M059J (cell line): Measurements from ENCODE around the gene SSC5D. TPM values are rescaled to one million over a fixed set of nuclear protein-coding genes. Genes with fewer than 3 reads are reported as not detected.

Experiments used
- DNase-seq: peaks from one replicate; pipeline ENCODE4 v3.0.0-alpha.2; 2012; ENCODE audit warnings: low read depth
- total RNA-seq: library from RNA; depleted of rRNA; stranded (reverse); fragments of >200 nt; shearing (Covaris generic); gene quantifications from 2 replicates; pipeline ENCODE4 v1.2.3, GENCODE V29; 2014

Gene SSC5D
- total RNA-seq, 1 experiment from 2014 or later: 7.2 TPM

GRCh38 chr19:55473225-55474012 lies 14.8 kb upstream of the SSC5D start:
- DNase-seq: peak; percentile 86

DNA sequence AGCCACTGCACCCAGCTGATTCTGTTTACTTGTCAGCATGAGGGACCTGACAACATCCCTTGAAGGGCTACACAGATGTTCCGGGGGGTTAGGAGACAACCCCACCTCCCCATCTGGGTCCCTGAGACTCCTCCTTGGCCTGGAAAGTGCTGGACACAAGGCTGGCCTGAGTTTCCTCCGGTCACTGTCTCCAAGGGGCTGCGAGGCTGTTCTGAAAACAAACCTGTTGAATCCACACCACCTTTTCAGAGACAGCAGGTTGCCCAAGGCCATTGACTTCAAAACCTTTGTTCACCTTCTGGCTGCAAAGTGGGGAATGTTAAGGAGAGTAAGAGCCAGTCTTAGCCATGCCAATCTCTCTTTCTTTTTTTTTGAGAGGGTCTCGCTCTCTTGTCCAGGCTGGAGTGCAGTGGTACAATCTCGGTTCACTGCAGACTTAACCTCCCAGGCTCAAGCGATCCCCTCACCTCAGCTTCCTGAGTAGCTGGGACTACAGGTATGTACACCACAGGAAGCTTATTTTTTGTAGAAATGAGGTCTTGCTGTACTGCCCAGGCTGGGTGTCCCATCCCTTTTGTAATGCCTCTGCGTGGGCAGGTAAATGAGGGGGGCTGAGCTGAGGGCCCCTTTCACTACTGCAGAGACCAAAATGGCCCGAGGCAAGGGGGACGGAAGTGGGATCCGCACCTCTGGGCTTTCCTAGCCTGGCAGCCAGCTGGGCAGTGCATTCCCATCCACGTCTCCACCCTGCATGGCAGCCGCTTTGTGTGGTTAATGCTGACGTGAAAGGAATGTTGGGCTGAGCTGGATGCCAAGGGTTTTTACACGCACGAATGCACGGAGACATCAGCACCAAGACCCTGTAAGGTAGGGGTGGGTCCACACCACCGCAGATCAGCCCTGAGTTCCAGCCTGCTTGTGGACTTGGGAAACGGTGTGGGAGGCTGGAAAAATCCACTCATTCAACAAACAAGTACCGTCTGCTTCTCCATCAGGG lies 13.7 kb upstream of the SSC5D start:
- DNase-seq: peak; percentile 96

- DNase-seq: peak; percentile 98
Measured at GRCh38 chr19:55476100-55476775, 12.0 kb upstream of the SSC5D start, which contains the start of gene ZNF628. TSS of gene ZNF628 (plus strand) at chr19:55476617. CDS start at chr19:55479911, 3,294 bp downstream.

DNA sequence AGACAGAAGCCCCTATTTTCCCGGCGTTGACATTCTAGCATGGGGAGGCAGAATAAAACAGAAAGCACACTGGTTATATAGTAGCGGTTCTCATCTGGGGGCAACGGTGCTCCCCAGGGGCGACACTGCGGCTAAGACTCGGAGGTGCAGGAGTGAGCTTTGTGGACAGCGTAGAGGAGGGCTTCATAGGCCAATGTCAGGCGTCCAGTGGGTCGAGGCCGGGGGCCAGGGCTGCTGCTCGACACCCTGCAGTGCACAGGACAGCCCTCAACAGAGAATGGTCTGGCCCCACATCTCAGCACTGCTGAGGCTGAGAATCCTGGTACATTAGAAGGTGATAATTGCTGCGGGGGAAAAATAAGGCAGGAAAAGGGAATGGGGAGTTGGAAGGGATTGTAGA lies 10.3 kb upstream of the SSC5D start:
- no peak for DNase-seq

GRCh38 chr19:55478364-55478763 lies 9.9 kb upstream of the SSC5D start:
- no peak for DNase-seq

DNA sequence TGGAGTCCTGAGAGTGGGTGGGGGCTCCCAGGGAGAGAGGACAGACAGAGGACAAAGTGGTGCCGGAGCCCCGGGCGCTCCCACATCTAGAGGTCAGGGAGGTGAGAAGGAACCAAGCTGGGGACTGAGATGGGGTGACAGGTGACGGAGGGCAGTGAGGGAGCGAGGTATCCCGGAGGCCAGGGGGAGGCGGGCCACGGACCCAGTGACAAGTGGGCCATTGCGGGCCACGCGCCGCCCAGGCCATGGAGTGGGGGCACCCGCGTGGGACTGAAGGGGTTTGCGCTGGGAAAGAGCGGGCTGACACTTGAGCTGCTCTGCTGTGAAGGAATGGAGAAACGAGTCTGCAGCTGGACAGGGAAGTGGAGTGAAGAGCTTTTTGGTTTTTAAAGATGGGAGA lies 9.2 kb upstream of the SSC5D start:
- DNase-seq: no peak

- DNase-seq: no peak
Measured at GRCh38 chr19:55479451-55480230, 8.6 kb upstream of the SSC5D start.

DNA sequence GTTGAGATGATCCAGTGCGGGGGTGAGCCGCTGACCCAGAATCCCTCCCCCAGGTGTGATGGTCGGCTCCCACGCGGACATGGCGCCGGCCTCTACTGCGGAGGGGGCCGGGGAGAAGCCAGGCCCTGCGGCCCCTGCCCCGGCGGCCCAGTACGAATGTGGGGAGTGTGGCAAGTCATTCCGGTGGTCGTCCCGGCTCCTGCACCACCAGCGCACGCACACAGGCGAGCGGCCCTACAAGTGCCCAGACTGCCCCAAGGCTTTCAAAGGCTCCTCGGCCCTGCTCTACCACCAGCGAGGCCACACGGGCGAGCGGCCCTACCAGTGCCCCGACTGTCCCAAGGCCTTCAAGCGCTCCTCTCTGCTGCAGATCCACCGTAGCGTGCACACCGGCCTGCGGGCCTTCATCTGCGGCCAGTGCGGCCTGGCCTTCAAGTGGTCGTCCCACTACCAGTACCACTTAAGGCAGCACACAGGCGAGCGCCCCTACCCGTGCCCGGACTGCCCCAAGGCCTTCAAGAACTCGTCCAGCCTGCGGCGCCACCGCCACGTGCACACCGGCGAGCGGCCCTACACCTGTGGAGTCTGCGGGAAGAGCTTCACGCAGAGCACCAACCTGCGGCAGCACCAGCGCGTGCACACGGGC lies 7.0 kb upstream of the SSC5D start:
- DNase-seq: no peak

- no peak for DNase-seq
Measured at GRCh38 chr19:55481794-55482155, 6.5 kb upstream of the SSC5D start.

GRCh38 chr19:55482156-55482961 lies 5.9 kb upstream of the SSC5D start:
- DNase-seq: no peak

GRCh38 chr19:55482967-55483705 lies 5.1 kb upstream of the SSC5D start:
- DNase-seq: no peak

DNA sequence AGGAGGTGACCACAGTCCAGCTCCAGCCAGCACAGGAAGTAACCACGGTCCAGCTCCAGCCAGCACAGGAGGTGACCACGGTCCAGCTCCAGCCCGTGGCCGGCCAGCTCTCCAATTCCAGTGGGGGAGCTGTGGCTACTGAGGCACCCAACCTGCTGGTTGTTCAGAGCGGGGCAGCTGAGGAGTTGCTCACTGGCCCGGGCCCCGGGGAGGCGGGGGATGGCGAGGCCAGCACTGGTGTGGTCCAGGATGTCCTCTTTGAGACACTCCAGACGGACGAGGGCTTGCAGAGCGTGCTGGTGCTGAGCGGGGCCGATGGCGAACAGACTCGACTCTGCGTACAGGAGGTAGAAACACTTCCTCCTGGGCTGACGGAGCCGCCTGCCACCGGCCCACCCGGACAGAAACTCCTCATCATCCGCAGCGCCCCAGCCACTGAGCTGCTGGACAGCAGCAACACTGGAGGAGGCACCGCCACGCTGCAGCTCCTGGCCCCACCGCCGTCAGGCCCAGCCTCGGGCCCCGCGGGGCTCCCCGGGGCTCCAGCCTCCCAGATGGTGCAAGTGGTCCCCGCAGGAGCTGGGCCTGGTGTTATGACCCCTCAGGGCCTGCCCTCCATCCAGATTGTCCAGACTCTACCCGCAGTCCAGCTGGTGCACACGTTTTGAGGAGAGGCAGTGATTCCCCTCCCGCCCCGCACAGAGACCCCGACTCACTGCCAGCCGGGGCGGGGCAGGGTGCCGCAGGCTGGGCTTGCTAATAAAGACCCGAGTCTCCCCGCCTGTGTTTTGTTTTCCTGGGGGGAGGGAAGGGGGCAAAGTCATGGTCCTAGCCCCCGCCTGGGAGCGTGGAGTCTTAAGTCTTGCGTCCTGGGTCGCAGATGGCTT lies 4.3 kb upstream of the SSC5D start:
- no peak for DNase-seq

DNA sequence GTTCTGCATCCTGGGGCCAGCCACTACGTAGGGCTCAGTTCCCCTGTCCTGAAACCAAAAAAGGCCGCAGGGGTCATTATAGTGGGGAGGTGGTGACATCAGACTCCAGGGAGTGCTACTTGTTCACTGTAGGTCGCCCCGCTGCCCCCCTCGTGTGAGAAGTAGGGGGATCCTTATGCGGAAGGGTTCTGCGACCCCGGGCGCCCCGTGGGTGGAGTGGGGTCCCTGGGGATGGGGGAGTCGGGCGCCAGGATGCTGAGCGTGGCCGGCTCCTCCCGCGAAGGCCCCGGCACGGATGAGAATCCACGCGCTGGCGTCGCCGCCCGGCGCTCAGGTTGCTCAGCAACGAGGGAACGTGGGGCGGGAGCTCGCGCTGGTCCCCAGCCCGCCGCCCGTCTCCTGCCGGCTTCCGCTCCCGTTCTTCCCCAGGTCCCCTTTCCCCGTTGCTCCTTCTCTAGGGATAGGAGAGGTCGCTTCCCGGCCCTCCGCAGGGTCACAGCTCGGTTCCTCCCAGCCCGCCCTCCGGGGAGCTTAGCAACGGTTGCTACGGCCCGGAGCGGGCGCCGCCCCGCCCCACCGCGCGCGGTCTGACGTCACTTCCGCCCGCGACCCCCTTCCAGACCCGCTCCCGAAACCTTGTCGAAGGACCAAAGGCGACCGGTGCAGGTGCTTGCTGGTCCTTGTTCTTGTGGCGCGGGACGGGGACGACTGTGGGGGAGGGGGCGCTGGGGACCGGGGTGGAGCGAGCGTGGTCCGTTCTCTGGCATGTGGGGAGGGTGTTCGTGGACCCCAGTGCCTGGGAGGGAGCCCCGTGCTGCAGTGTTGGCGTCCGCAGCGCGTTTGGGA lies 3.4 kb upstream of the SSC5D start, which contains the start of gene NAT14:
Gene NAT14, plus strand, starts transcription at position 596 of the 846 bp plus-strand sequence. CDS start 521 bp downstream, outside the sequence.
- peak; percentile 71 for DNase-seq

DNA sequence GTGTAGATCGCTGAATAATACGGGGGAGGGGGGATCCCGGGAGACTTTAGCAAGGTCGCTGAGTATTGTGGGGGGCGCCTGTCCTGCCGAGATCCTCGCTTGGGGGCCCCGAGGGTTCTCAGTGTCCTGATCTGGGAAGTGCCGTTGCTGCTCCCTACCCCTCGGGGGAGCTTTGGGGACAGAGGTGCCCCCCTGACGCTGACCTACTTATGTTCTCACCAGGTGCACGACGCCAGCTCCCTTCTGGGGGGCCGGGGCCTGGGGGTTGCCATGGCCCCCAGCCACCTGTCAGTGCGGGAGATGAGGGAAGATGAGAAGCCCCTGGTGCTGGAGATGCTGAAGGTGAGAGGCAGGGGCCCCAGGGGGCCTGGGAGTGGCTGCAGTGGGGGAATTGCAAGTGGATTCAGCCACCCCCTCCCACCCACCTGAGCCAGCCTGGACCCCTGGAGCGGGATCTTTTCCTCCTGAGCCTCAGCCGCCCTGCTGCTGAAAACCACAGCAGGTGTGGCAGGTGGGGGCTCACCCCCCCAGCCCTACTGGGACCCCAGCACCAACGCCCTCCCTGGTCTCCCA lies 2.7 kb upstream of the SSC5D start:
- no peak for DNase-seq

DNA sequence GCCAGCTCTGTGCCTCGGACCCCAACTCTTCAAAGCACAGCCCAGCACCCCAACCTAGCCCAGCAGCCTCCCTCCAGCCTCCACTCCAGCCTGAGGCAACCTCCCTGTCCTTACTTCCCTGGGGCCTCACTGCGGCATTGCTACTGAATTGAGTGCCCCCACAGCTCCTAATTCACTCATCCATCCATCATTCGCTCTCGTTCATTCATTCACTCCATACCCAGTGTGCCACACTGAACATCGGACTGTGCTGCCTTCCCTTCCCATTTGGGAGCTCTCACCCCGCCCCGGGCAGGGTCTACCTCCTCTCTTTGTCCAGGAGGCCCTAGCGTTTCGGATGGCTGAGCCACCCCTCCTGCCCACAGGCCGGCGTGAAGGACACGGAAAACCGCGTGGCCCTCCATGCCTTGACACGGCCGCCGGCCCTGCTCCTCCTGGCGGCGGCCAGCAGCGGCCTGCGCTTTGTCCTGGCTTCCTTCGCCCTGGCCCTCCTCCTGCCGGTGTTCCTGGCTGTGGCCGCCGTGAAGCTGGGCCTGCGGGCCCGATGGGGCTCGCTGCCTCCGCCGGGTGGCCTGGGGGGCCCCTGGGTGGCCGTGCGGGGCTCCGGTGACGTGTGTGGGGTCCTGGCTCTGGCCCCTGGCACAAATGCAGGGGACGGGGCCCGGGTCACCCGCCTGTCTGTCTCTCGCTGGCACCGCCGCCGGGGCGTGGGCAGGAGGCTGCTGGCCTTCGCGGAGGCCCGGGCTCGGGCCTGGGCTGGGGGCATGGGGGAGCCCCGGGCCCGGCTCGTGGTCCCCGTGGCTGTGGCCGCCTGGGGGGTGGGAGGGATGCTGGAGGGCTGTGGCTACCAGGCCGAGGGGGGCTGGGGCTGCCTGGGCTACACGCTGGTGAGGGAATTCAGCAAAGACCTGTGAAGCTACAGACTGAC lies 1.9 kb upstream of the SSC5D start:
- no peak for DNase-seq
